K562 treated with DMSO at 1 percent for 24 hours (cell line): Measurements from ENCODE around the gene TM7SF2. TPM values are rescaled to one million over a fixed set of nuclear protein-coding genes. Genes with fewer than 3 reads are reported as not detected.

Source experiments
- total RNA-seq: library from RNA; unstranded; fragments of 300-600 nt; gene quantifications from 2 replicates; pipeline ENCODE4 v1.2.3, GENCODE V29; 2022; ENCODE audit warnings: low read depth; ENCODE audit not compliant: insufficient read depth

TM7SF2 gene
- 34.6 and 41.2 TPM in 2 replicates for total RNA-seq

DNA sequence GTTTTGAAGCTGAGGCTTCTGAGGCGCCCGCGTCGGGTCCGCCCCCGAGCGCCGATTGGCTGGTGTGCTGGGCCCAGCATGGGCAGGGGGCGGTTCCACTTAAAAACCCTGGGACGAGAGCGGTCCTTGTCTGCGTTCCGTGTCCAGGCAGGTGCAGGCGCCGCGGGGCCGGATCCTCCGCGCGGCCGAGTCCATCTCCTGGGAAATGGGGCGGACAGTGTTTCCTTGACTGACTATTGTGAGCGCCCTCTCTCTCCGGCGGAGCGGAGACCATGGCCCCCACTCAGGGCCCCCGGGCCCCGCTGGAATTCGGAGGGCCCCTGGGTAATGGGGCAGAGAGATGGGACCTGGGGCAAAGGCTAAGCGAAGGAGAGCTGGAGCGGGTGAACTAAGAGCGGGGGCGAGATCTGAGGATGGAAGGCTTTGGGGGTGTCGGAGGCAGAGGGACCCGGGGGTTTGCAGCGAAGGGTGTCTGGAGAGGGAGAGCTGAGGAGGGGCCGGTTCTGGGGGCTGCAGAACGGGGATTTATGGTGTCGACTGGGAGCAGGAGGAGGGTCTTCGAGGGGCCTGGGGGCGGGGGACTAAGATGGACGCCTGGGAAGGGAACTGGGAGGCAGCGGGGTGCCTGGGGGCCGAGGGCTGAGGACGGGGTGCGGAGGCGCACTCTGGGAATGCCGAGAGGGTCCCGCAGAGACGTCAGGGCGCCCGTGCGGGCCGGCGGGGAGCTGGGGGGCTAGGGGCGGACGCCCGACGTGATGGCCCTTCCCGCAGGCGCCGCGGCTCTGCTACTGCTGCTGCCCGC, at the start of gene TM7SF2:
TSS of gene TM7SF2 (plus strand) at position 129 of the 802 bp plus-strand sequence. CDS start at position 273, 144 bp downstream.

GRCh38 chr11:65083834-65084597, 27.7 kb upstream of the TM7SF2 start, which contains the start of the genes CDCA5 and ZFPL1:
Gene CDCA5, minus strand, starts transcription at chr11:65084040. Its CDS starts 62 bp downstream, at chr11:65083978.
Gene ZFPL1, plus strand, starts transcription at chr11:65084222. Its CDS starts 477 bp downstream, at chr11:65084699.

DNA sequence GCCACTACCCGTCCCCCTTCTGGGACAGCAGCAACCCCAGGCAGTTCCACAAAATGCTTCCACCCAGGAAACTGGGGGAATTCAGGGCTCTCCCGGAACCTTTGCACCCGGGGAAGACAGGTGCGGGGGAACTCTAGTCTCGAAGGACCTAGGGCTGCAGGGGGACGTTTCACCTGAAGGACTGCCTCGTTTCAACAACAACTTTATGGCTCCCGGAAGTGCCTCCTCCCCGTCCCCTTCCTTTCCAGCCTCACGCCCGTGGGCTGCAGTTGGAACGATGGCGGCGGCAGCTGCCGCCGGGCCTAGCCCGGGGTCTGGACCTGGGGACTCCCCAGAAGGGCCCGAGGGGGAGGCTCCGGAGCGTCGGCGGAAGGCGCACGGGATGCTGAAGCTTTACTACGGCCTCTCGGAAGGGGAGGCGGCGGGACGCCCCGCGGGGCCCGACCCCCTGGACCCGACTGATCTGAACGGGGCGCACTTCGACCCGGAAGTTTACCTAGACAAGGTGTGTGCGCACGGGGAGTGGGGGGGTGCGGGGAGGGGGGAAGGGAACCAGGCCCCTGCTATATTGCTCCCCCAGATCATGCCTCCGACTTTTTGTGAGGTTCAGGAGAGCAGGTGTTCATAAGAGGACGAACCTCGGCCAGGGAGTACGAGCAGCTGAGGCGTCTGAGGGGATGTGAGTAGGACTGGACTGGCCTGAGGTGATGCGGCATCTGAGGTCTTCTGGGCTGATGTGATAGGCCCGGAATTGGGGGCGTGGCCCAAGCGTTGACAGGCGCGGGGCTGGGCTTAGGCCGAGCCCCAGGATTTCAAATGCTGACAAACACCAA, 15.5 kb upstream of the TM7SF2 start, which contains the start of gene VPS51:
TSS of gene VPS51 (plus strand) at position 241 of the 833 bp plus-strand sequence. CDS start at position 278, 37 bp downstream.

GRCh38 chr11:65117206-65118096, 5.8 kb downstream of the TM7SF2 start, which contains the start of gene ZNHIT2:
Gene ZNHIT2, minus strand, starts transcription at chr11:65117701. Its CDS starts 48 bp downstream, at chr11:65117653.

GRCh38 chr11:65121865-65122696, 10.4 kb downstream of the TM7SF2 start, which contains the start of the genes FAU and MRPL49:
Gene FAU, minus strand, starts transcription at chr11:65122134. Its CDS starts 321 bp downstream, at chr11:65121813.
Gene MRPL49, plus strand, starts transcription at chr11:65122321. Its CDS starts 26 bp downstream, at chr11:65122347.

GRCh38 chr11:65134240-65134951, 22.7 kb downstream of the TM7SF2 start, which contains the start of gene SYVN1:
Gene SYVN1, minus strand, starts transcription at chr11:65134519. Its CDS starts 918 bp downstream, at chr11:65133601.

Other genes with a start within 250 kb of the TM7SF2 start
- 69.7 and 74.6 TPM in 2 replicates for gene EHD1, start 233.3 kb upstream of the TM7SF2 start, total RNA-seq
- 70.0 and 70.9 TPM in 2 replicates for gene ATG2A, start 194.7 kb upstream of the TM7SF2 start, total RNA-seq
- 15.6 and 16.7 TPM in 2 replicates for gene PPP2R5B, start 187.2 kb upstream of the TM7SF2 start, total RNA-seq
- not detected in 2 replicates for gene GPHA2, start 176.0 kb upstream of the TM7SF2 start, total RNA-seq
- gene MAJIN, start 139.8 kb upstream of the TM7SF2 start, total RNA-seq, result 0.31 TPM in 1 of 2 replicates, not detected in the other
- 10.3 TPM in 2 replicates for gene BATF2, start 114.9 kb upstream of the TM7SF2 start, total RNA-seq
- 131 and 142 TPM in 2 replicates for gene ARL2, start 97.7 kb upstream of the TM7SF2 start, total RNA-seq
- gene SNX15, start 84.4 kb upstream of the TM7SF2 start, total RNA-seq, result 53.8 and 58.4 TPM in 2 replicates
- 65.7 and 77.0 TPM in 2 replicates for gene SAC3D1, start 70.7 kb upstream of the TM7SF2 start, total RNA-seq
- 0.61 TPM in 1 of 2 replicates, not detected in the other for gene NAALADL1, start 53.3 kb upstream of the TM7SF2 start, total RNA-seq
- 83.8 and 84.5 TPM in 2 replicates for gene CDCA5, start 27.8 kb upstream of the TM7SF2 start, total RNA-seq
- 72.4 and 80.5 TPM in 2 replicates for gene ZFPL1, start 27.6 kb upstream of the TM7SF2 start, total RNA-seq
- 133 and 154 TPM in 2 replicates for gene VPS51, start 15.7 kb upstream of the TM7SF2 start, total RNA-seq
- 52.0 and 61.4 TPM in 2 replicates for gene ZNHIT2, start 5.8 kb downstream of the TM7SF2 start, total RNA-seq
- gene FAU, start 10.3 kb downstream of the TM7SF2 start, total RNA-seq, result 1,172 and 1,237 TPM in 2 replicates
- 82.6 and 89.4 TPM in 2 replicates for gene MRPL49, start 10.4 kb downstream of the TM7SF2 start, total RNA-seq
- 60.9 and 64.4 TPM in 2 replicates for gene SYVN1, start 22.6 kb downstream of the TM7SF2 start, total RNA-seq
- 24.4 and 27.1 TPM in 2 replicates for gene SPDYC, start 58.4 kb downstream of the TM7SF2 start, total RNA-seq
- 212 and 218 TPM in 2 replicates for gene CAPN1, start 70.1 kb downstream of the TM7SF2 start, total RNA-seq
- gene POLA2, start 150.1 kb downstream of the TM7SF2 start, total RNA-seq, result 36.6 and 45.4 TPM in 2 replicates
- 3.8 and 8.0 TPM in 2 replicates for gene CDC42EP2, start 203.0 kb downstream of the TM7SF2 start, total RNA-seq
- 67.3 and 67.9 TPM in 2 replicates for gene DPF2, start 222.0 kb downstream of the TM7SF2 start, total RNA-seq
- 6.7 and 8.9 TPM in 2 replicates for gene TIGD3, start 242.9 kb downstream of the TM7SF2 start, total RNA-seq